HK-2 (cell line): ENCODE data around the gene GLT6D1.

Experiments
- DNase-seq: peaks from one replicate; pipeline ENCODE4 v3.0.0-alpha.2; 2018; ENCODE audit not compliant: unreplicated experiment

GLT6D1 gene

GRCh38 chr9:135584934-135585333 lies 54.4 kb downstream of the GLT6D1 start:
- no peak for DNase-seq

DNA sequence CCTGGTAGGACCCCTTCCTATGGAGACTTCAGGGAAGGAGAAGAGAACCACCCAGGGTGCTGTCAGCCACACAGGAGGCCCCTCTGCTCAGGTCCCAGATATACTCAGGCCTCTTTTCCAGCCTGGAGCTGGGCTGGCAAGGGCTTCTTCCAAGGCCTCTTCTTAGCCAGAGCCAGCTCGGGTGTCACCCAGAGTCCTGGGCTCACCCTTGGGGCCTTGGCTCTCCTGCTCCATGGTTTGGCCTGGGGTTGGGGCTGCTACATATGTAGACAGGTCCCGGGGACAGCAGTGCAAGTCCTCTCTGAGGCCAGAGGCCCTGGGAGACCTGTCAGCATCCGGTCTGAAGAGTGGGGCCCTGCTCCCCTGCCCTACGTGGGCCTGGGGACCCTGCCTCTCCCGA lies 55.0 kb downstream of the GLT6D1 start:
- DNase-seq: no peak

DNA sequence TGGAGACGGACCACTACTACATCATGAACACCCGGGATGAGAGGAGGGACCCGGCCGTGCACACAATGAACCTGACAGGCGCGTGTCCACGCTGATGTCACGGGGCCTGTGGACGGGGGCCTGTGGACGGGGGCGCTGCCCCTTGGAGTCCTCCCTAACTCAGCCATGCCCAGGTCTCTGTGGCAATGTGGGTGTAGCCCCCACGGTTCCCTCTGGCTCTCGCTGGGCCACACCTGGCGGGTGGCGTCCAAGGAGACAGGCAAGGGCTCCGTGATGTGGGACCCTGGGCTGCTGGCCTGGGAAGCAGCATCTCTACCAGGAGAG lies 55.7 kb downstream of the GLT6D1 start:
- DNase-seq: no peak

DNA sequence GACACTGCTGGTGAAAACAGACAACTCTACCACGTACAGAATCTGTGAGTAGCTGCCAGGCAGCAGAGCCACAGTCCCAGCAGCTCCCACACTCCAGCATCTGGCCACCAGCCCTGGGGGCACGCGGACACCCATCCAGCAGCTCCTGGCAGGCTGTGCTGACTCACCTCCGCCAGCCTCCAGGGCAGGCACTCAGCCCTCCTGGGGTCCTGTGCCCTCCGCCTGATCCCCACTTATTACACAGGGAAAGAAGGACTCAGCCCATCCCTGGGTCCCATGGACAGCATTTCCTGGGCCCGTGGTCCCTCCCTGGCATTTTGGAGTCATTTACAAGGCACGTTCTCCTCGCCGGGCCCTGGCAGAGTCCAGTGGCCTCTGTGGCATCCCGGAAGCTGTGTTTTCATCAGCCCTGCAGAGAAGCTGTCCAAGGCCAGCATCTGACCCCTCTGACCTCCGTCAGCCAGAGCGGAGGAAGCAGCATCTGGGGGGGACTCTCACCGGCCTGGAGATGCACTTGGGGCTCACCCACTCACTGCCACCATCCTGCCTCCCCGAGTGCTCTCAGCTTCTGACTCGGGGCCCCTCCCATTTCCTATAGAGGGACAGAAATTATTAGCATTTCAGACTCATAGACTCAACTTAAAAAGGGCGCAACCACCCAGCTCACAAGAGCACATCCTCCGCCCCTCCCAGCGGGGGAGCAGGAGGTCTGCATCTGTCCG lies 56.2 kb downstream of the GLT6D1 start:
- DNase-seq: no peak

DNA sequence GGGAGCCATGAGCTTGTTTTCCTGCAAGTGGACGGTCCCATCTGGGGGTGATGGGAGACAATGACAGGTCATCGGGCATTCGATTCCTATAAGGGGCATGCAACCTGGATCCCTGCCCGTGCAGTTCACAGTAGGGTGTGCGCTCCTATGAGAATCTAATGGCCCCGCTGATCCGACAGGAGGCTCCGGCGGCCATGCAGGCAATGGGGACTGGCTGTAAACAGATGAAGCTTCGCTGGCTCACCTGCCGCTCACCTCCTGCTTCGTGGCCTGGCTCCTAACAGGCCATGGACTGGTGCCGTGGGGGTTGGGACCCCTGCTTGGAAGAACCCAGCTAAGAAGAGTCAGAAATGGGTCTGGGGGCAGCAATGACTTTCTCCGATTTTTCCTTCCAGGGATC lies 56.8 kb downstream of the GLT6D1 start:
- DNase-seq: no peak

DNA sequence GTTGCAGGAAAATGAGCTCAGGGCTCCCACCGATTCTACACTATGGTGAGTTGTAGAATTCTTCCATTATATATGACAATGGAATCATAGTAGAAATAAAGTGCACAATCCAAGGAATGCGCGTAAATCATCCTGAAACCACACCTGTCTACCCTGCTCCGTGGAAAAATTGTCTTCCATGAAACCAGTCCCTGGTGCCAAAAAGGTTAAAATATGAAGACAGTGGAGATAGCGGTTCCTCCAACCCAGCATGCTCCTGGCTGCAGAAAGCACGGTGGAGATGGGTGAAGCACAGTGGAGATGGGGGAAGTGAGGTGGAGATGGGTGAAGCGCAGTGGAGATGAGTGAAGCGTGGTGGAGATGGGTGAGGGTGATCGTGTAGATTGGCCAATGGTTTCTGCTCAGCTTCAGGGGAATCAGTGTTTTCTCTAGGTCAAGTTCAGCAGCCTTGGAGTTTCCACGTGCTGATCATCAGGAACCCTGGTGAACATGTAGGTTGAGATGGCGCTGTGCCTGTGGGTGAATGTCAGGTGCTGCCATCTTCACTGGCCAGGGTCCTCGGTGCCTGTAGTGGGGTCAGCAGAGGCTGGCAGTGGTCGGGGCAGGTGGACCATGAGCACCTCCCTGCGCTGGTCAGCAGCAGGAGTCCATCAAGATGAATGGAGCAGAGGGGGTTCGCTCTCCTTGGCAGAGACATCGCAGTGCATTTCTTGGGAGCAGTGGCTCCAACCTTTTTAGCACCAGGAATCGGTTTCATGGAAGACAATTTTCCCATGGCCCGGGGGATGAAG lies 57.5 kb downstream of the GLT6D1 start:
- DNase-seq: no peak

- no peak for DNase-seq
These were observed 58.5 kb downstream of the GLT6D1 start for GRCh38 chr9:135580664-135581380.

DNA sequence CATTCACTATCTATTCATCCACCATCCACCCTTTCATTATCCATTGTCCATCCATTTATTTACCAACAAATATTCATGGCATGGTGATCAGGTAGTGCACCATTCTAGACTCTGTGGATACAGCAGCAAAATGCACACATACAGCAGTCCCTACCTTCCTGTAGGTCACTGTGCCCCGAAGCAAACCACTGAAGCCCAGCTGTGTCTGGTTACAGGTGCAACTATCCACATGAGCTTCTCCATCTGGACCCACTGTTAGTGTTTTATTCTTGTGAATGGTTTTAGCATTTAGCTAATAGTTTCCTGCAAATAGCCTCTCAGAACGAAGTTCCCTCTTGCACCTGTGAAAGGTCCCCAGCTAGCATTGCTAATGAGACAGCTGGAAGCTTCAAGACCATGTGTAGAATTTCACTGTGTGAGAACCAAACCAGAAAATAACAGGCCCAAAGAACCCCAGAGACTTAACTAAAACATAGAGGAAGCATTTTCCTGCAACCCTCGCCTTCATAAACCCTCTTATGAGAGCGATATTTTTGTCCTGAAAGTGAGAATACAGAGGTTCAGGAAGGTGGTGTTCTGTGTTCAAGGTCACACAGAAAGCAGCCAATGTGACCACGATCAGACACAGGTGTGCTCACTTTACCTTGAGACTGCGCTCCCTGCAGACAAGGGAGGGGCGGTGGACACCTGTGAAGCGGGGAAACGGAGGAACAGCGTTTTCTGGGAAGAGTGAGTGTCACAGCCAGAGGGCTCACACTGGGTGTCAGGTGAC lies 59.3 kb downstream of the GLT6D1 start:
- no peak for DNase-seq

- DNase-seq: no peak
These were observed 60.0 kb downstream of the GLT6D1 start for GRCh38 chr9:135579356-135579755.

- no peak for DNase-seq
These were observed 62.1 kb downstream of the GLT6D1 start for GRCh38 chr9:135577256-135577655.

DNA sequence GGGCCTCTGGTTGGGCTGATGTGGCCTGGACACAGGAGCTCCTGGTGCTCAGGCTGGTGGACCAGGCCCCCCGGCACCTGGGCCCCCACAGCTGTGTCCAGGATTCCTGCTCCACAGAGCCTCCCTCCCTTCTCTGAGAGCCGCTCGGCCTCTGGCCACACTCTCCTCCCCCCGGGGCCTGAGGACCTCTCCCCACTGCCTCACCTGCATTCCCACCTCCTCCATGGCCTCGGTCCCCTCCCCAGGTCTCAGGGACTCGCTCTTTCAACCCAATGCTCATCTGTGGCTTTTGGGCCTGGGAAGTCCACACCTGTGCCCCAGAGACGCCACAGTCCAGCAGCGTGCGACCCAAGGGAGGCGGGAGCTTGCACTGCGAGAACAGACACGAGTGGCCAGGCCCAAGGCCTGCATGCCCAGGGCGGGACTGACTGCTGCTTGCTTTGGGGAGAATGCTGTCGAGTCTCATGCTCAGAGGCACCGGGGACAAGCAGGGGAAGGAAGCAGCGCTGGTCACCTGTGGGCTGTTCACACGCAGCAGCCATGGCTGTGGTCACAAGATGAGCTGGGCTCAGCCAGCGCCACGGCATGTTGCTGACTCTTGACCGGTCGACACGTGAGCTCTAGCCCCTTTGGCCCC lies 63.2 kb downstream of the GLT6D1 start:
- DNase-seq: no peak

GRCh38 chr9:135574943-135575342 lies 64.4 kb downstream of the GLT6D1 start:
- DNase-seq: no peak

DNA sequence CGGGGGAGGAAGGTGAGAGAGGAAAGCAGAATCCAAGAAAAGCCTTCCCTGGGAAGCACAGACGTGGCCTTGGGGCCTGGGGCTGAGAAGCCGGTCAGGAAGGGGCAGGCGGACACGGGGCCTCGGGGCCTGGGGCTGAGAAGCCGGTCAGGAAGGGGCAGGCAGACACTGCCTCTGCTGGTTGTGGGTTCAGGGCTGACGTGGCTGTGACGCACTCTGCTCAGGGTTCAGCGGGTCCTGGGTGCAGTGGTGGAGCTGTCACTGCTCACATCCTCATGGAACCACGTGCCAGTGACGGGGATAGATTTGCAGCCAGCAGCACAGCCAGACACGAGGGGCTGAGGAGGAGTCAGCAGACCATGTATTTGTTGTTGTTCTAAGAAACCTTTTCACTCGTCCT lies 65.0 kb downstream of the GLT6D1 start:
- no peak for DNase-seq
